Hematopoietic multipotent progenitor cell treated with erythropoietin and hydrocortisone succinate and interleukin-3 and kit ligand, for 6 days (in vitro differentiated cells): ENCODE results near the gene CHEK1.
"Not testable (repeated sequence)": the region's sequence is repeated elsewhere in the genome, so short reads cannot be mapped to it uniquely, and the experiment has no call there.

Experiments used
- DNase-seq: peaks from one replicate; pipeline ENCODE4 v3.0.0-alpha.2; 2015

CHEK1 gene

GRCh38 chr11:125701018-125701610, 76.2 kb downstream of the CHEK1 start:
- DNase-seq = no peak

DNA sequence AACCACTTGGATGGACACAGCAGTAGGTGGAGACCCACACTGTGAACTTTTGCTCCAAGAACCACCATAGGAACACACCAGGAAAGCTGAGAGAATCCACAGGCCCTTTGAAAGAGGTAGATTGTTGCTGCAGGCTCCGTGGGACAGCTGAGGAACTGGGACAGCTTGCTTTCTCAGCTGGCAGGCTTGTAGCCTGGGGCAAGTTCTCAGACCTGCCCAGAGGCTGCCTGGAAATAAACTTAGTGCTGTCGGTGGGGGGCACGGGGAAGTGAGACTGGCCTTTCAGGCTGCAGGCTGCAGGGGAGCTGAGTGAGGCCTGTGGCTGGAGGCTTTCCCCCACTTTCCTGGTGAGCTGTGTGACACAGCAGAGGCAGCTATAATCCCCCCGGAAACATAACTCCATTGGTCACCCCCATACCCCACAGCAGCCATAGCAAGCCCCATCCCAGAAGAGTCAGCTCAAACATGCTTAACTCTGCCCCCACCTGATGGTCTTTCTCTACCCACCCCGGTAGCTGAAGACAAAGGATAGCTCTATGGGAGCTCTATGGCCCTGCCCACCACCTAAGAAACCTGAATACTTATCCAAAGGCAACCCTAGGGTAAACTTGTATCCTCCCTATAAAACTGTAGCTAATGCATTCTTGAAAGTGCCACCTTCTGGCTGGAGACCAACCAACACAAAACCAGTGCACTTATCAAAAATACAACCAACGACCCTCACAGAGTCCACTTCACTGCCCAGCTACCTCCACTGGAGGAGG, 77.1 kb downstream of the CHEK1 start:
- DNase-seq = no peak

- DNase-seq = not testable (repeated sequence)
These were observed 79.7 kb downstream of the CHEK1 start for GRCh38 chr11:125704686-125705085.

GRCh38 chr11:125720781-125721180, 95.8 kb downstream of the CHEK1 start:
- DNase-seq = no peak

GRCh38 chr11:125724125-125724524, 99.2 kb downstream of the CHEK1 start:
- DNase-seq = peak; percentile 11
